GM18511 (cell line): ENCODE data around the gene PKN3.
"Not testable (repeated sequence)": the region's sequence is repeated elsewhere in the genome, so short reads cannot be mapped to it uniquely, and the experiment has no call there.

Source experiments
- ATAC-seq: cut with Tn5 transposase; IDR thresholded peaks from one replicate; pipeline ENCODE4 v1.9.1; 2021; ENCODE audit warnings: mild to moderate bottlenecking, moderate library complexity; ENCODE audit not compliant: unreplicated experiment

The PKN3 gene

GRCh38 chr9:128690684-128691034, 11.6 kb upstream of the PKN3 start:
- ATAC-seq, result no peak

DNA sequence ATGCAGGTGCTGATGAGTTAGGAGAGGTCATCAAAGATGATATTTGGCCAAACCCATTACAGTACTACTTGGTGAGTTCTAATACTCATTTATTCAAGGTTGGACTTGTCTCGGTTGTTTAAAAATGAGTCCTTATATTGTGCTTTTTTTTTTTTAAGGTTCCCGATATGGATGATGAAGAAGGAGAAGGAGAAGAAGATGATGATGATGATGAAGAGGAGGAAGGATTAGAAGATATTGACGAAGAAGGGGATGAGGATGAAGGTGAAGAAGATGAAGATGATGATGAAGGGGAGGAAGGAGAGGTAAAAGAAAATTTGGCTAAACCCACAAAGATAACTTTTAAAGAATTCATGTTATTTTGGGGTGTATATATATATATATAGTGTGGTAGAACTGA, 8.6 kb upstream of the PKN3 start:
- not testable (repeated sequence) for ATAC-seq

- no peak for ATAC-seq
These were observed 8.0 kb upstream of the PKN3 start for GRCh38 chr9:128694344-128694743.

DNA sequence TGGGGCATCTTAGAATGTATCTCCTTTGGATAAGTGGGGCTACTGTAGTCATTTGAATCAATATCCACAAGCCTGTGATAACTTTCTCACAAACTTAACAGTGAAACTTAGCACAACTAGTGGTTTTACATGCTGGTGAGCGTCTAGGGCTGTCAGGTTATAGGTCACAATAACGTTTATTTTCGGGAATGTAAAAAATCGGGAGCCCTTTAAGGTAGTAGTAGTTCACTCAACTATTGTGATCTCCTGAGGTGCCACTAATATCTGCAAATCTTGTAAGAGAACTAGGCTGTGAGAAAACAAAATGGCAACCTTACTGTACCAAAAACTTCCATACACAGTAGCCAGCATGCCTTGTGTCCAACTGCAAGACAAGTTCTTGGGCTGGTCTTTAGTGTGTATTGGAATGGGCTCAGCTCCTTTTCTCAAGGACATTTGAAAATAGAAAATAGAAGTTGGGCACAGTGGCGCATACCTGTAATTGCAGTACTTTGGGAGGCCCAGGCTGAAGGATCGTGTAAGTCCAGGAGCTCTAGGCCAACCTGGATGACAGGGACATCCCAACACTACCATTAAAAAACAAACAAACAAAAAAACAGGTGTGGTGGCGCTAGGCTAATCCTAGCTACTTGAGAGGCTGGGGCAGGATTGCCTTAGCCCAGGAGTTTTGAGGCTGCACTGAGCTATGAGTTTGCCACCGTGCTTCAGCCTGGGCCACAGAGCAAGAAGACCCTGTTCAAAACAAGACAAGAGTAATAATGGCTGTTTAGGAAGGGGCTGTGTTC, 5.2 kb upstream of the PKN3 start:
- no peak for ATAC-seq

GRCh38 chr9:128699096-128699795, 3.1 kb upstream of the PKN3 start:
- ATAC-seq, result not testable (repeated sequence)

GRCh38 chr9:128701227-128701854, 962 bp upstream of the PKN3 start:
- no peak for ATAC-seq

GRCh38 chr9:128702949-128703615, 779 bp downstream of the PKN3 start:
- no peak for ATAC-seq

GRCh38 chr9:128703616-128704355, 1.5 kb downstream of the PKN3 start:
- no peak for ATAC-seq

DNA sequence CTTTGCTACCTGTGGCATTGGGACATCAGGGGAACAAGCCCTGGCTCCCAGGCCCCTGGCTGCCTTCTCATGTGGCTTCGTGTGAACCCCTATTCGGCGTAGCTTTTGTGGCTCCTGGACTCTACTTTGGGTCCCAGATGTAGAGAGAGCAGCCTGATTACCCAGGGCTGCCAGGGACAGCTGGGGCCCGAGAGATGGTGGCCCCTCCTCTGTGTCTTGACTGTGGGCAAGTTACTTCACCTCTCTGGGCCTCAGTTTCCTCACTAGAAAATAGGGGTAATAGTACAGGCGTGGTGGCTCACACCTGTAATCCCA, 2.0 kb downstream of the PKN3 start:
- no peak for ATAC-seq

DNA sequence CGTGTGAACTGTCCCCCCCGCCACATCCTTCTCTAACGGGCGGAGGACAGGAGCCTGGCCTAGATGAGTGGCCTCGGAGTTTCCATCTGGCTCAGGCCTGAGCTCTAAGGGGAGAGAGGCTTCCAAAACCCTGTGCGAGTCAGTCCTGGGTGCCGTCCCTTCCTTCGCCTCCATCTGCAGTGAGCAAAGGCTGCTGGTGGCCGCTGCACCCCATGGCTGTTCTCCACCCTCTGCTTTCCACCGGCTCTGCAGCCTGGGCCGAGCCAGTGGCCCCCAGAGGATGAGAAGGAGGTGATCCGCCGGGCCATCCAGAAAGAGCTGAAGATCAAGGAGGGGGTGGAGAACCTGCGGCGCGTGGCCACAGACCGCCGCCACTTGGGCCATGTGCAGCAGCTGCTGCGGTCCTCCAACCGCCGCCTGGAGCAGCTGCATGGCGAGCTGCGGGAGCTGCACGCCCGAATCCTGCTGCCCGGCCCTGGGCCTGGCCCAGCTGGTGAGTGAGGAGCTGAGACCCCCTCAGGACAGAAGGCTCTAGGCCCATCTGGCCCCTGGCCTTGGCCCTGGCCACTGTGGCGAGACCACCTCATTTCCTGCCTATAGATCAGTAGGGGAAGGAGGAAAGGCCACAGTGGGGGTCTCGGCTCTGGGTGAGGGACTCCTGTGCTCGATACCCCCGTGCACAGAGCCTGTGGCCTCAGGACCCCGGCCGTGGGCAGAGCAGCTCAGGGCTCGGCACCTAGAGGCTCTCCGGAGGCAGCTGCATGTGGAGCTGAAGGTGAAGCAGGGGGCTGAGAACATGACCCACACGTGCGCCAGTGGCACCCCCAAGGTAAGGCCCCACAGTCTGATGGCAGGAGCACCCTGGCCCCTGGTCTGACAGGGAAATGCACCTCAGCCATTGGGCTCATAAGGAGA, 3.0 kb downstream of the PKN3 start:
- no peak for ATAC-seq

DNA sequence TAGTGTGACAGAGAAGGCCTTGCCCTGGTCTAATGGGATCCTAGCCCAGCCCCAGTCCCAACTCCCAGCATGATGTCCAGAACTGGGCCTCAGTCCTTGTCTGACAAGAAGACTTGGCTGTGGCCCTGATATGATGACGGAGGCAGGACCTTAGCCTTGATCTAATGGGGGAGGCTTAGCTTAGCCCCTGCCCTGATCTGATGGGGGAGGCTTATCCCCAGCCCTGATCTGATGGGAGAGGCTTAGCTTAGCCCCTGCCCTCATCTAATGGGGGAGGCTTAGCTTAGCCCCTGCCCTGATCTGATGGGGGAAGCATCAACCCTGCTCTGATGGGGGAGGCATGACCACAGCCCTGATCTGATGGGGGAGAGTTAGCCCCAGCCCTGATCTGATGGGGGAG, 3.7 kb downstream of the PKN3 start:
- no peak for ATAC-seq

DNA sequence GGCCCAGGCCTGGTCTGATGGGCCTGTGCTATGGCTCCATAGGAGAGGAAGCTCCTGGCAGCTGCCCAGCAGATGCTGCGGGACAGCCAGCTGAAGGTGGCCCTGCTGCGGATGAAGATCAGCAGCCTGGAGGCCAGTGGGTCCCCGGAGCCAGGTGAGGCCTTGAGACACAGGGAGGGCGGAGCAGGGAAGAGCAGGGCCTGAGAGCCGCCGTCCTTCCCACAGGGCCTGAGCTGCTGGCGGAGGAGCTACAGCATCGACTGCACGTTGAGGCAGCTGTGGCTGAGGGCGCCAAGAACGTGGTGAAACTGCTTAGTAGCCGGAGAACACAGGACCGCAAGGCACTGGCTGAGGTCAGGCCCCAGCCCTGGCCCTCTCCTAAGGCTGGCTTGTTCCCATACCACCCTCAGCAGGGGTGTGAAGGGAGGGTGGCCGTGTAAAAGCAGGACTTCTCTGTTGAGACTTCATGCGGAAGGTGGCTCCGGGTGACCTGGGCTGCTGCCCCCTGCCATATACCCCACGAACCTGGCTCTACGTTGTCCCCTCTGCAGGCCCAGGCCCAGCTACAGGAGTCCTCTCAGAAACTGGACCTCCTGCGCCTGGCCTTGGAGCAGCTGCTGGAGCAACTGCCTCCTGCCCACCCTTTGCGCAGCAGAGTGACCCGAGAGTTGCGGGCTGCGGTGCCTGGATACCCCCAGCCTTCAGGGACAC, 4.5 kb downstream of the PKN3 start:
- no peak for ATAC-seq

DNA sequence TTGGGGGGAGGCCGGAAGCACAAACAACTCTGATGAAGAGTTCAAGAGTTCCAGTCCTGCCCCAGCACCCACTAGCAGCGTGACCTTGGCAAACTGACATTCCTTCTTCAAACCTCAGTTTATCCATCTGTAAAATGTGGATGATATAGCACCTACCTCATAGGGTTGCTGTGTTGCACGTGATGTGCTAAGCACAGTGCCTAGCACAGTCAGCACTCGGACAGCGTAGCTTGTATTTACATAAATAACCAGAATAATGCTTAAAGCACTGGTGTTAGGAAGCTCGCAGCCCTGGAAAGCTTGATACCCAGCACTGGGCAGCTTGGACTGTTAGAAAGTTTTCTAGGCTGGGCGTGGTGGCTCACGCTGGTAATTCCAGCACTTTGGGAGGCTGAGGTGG, 5.1 kb downstream of the PKN3 start:
- ATAC-seq, result no peak

GRCh38 chr9:128712451-128713410, 10.4 kb downstream of the PKN3 start:
- ATAC-seq, result no peak

- ATAC-seq, result no peak
These were observed 11.1 kb downstream of the PKN3 start for GRCh38 chr9:128713411-128713780.

DNA sequence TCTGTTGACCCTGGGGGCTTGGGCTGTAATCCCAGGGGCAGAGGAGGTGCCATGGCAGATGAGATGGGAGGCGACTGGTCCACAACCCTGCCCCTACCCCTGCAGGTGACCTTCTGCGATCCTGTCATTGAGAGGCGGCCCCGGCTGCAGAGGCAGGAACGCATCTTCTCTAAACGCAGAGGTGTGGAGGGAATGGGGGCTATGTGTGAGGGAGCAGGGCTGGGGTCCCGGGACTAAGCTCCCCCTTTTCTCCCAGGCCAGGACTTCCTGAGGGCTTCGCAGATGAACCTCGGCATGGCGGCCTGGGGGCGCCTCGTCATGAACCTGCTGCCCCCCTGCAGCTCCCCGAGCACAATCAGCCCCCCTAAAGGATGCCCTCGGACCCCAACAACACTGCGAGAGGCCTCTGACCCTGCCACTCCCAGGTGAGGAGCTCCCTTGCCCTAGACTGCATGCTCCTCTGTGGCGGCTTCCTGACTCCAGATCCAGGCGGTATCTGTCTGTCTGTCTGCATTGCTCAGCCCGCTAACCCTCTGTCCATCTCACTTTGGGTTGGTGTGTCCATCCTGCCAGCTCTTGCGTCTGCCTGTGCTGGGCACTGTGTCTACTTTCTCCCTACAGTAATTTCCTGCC, 11.8 kb downstream of the PKN3 start:
- ATAC-seq, result no peak

- no peak for ATAC-seq
These were observed 12.5 kb downstream of the PKN3 start for GRCh38 chr9:128714586-128715435.
